OCI-LY7 (cell line): Measurements from ENCODE around the gene NAT10. TPM values are rescaled to one million over a fixed set of nuclear protein-coding genes. Genes with fewer than 3 reads are reported as not detected.

Experiments
- BruUV-seq: library from RNA; stranded (reverse); fragments of 400-500 nt; replicated peaks from 2 replicates; lab custom pipeline; 2021; lab: Mats Ljungman, UMichigan
- CTCF ChIA-PET: fragments of 300-600 bp; sonication (Branson Sonifier 250); formaldehyde crosslinking; loops from one replicate; lab custom pipeline; 2022; ENCODE audit warnings: antibody characterized with exemption; ENCODE audit not compliant: unreplicated experiment; lab: Charles Lee
- POLR2A ChIA-PET: fragments of 300-600 bp; sonication (Branson Sonifier 250); formaldehyde crosslinking; loops from one replicate; lab custom pipeline; 2022; ENCODE audit warnings: antibody characterized with exemption; lab: Charles Lee
- DNase-seq: peaks from one replicate; pipeline ENCODE4 v3.0.0-alpha.2; 2015; ENCODE audit warnings: low spot score
- H2AFZ ChIP-seq: fragments of 200-600 bp; sonication (generic), shearing (Covaris generic); 2 replicates; pipeline ENCODE4 v1.6.1; 2014; ENCODE audit warnings: mild to moderate bottlenecking, antibody characterized with exemption, low read length, moderate library complexity
- H3K27ac ChIP-seq: fragments of 200-600 bp; sonication (generic); 2 replicates; pipeline ENCODE4 v1.5.1; 2014; ENCODE audit warnings: mixed run types, low read depth, mild to moderate bottlenecking, moderate library complexity, low read length, inconsistent platforms; ENCODE audit not compliant: poor library complexity, severe bottlenecking
- H3K36me3 ChIP-seq: fragments of 200-600 bp; sonication (generic); 2 replicates; pipeline ENCODE4 v1.6.1; 2014; ENCODE audit warnings: mild to moderate bottlenecking, antibody characterized with exemption, low read length, moderate library complexity, mixed read lengths; ENCODE audit not compliant: insufficient read depth
- H3K4me1 ChIP-seq: fragments of 200-600 bp; sonication (generic); 2 replicates; pipeline ENCODE4 v1.5.1; 2014; ENCODE audit warnings: mild to moderate bottlenecking, low read length; ENCODE audit not compliant: insufficient read depth, poor library complexity, severe bottlenecking
- H3K4me2 ChIP-seq: fragments of 200-600 bp; sonication (generic); 2 replicates; pipeline ENCODE4 v1.6.1; 2014; ENCODE audit warnings: mild to moderate bottlenecking, low read length
- H3K4me3 ChIP-seq: fragments of 200-600 bp; sonication (generic); 2 replicates; pipeline ENCODE4 v1.5.1; 2014; ENCODE audit warnings: mild to moderate bottlenecking, low read depth, low read length; ENCODE audit not compliant: poor library complexity, severe bottlenecking
- H3K79me2 ChIP-seq: fragments of 200-600 bp; sonication (generic); 2 replicates; pipeline ENCODE4 v1.6.1; 2016; ENCODE audit warnings: low read depth, mild to moderate bottlenecking, low read length, moderate library complexity, mixed read lengths; ENCODE audit not compliant: insufficient read depth
- H3K9me2 ChIP-seq: fragments of 200-600 bp; sonication (generic); 2 replicates; pipeline ENCODE4 v1.6.1; 2016; ENCODE audit warnings: mild to moderate bottlenecking, low read length, mixed read lengths; ENCODE audit not compliant: insufficient read depth
- H3K9me3 ChIP-seq: fragments of 200-600 bp; sonication (generic); 2 replicates; pipeline ENCODE4 v1.6.1; 2014; ENCODE audit warnings: mild to moderate bottlenecking, mixed run types, low read length, mixed read lengths
- H4K20me1 ChIP-seq: fragments of 200-600 bp; sonication (generic); 2 replicates; pipeline ENCODE4 v1.6.1; 2014; ENCODE audit warnings: mild to moderate bottlenecking, antibody characterized with exemption, low read length, moderate library complexity, mixed read lengths; ENCODE audit not compliant: insufficient read depth
- EZH2phosphoT487 ChIP-seq: fragments of 200-600 bp; sonication (generic); IDR thresholded peaks from 2 replicates; pipeline ENCODE4 v1.6.1; 2018; ENCODE audit warnings: low read depth, borderline replicate concordance, mild to moderate bottlenecking, mixed run types, antibody characterized with exemption, low read length, moderate library complexity, mixed read lengths
- intact Hi-C: fragments of 100-400 bp; cut with micrococcal nuclease; formaldehyde crosslinking; loops from one replicate; pipeline ENCODE4 v1.10.0; 2022; ENCODE audit not compliant: unreplicated experiment
- total RNA-seq, 2 experiments: library from RNA; depleted of rRNA in 1 of 2; stranded (reverse); fragments of >200 nt in 1 of 2; shearing (Covaris generic) in 1 of 2; gene quantifications; 2 replicates each; pipeline ENCODE4 v1.2.3, GENCODE V29; 2014 to 2022
- TF ChIP-seq, protein P1 (sequence below): fragments of 200-600 bp; sonication (generic); conservative IDR thresholded peaks from 2 replicates; pipeline ENCODE4 v1.5.1; 2014; ENCODE audit warnings: mild to moderate bottlenecking, antibody characterized with exemption, low read length, moderate library complexity, mixed read lengths

The NAT10 gene
- total RNA-seq, 2 experiments from 2014 or later: 64.9 to 120 TPM

DNA sequence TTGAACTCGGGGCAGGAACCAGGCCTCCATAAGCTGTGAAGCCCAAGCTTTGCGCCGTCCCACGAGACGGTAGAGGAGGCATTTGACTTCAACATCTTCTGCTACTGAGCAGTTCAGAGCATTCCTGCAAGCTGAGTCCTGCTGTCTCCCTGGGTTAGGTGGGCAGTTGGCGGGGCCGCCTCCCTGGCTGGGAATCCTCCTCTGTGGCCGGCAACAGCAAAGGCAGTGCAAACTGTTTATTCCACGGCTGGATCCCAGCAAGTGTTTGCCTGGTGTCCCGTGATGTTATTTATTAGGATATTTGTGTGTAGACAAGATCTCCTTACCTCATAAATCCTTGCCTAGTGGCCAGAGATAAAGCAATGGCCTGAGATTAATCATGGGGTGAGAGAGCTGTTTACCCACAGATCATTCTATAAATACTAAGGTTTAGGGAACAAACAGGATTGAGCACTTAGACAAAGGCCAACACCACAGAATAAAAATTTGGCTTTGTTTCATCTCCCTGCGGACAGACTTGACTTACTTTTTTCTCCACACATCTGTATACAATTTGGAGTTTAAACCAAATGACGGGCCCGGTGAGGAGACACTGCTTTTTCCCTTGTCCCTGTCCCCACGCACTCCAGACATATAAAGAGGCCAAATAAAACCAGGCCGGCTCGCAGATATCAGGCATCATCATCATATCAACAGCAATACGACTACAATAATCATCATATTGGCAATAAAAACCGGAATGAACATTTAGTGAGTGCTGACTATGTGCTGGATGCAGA, 63.4 kb downstream of the NAT10 start:
- no peak overlapping the region for H3K27ac ChIP-seq
- no TSS peak for BruUV-seq
- H3K9me3 ChIP-seq: no peaks in the 10 kb centered on the region
- H3K36me3 ChIP-seq: no peaks in the 10 kb centered on the region
- no peak for DNase-seq
- no peaks in the 10 kb centered on the region for H4K20me1 ChIP-seq
- POLR2A ChIA-PET: no interaction called here
- intact Hi-C loops: no loop called here
- H3K4me2 ChIP-seq: no peak overlapping the region
- H3K79me2 ChIP-seq: no peaks in the 10 kb centered on the region
- CTCF ChIA-PET: interaction anchor here (0.8 kb wide), 1 partner anchor 103 kb away, joined by 3 read pairs; no protein-coding TSS in a partner anchor
- H3K9me2 ChIP-seq: no peaks in the 10 kb centered on the region
- H3K4me1 ChIP-seq: no peaks in the 10 kb centered on the region
- no peak overlapping the region for H2AFZ ChIP-seq
- TF ChIP-seq EZH2phosphoT487: no peak
- TF ChIP-seq, protein P1, sequence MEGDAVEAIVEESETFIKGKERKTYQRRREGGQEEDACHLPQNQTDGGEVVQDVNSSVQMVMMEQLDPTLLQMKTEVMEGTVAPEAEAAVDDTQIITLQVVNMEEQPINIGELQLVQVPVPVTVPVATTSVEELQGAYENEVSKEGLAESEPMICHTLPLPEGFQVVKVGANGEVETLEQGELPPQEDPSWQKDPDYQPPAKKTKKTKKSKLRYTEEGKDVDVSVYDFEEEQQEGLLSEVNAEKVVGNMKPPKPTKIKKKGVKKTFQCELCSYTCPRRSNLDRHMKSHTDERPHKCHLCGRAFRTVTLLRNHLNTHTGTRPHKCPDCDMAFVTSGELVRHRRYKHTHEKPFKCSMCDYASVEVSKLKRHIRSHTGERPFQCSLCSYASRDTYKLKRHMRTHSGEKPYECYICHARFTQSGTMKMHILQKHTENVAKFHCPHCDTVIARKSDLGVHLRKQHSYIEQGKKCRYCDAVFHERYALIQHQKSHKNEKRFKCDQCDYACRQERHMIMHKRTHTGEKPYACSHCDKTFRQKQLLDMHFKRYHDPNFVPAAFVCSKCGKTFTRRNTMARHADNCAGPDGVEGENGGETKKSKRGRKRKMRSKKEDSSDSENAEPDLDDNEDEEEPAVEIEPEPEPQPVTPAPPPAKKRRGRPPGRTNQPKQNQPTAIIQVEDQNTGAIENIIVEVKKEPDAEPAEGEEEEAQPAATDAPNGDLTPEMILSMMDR: no peak
- H3K4me3 ChIP-seq: no peak overlapping the region

DNA sequence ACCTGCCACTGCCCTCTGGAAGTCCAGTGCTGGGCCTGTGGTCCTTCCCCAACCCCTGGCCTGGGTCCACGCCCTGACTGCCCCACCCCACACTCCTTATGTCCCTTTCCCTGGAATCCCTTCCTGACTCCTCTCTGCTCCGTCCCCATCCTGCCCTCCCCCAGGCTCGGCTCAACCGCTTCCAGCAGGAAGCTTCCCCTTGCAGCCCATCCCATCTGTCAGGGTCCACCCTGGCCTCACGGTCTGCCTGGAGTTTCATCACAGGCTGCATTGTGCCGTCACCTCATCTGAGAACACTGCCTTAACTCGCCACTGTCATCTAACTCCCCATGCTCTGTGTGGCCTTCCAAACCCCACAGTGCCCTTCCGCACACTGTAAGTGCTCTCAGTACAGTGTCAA, 64.3 kb downstream of the NAT10 start:
- no peaks in the 10 kb centered on the region for H3K9me2 ChIP-seq
- no peak overlapping the region for H3K4me3 ChIP-seq
- no peak for DNase-seq
- no peaks in the 10 kb centered on the region for H3K9me3 ChIP-seq
- H3K79me2 ChIP-seq: no peaks in the 10 kb centered on the region
- CTCF ChIA-PET: no interaction called here
- H3K27ac ChIP-seq: no peak overlapping the region
- H3K4me2 ChIP-seq: no peak overlapping the region
- BruUV-seq: no TSS peak
- no peak overlapping the region for H2AFZ ChIP-seq
- POLR2A ChIA-PET: interaction anchor here (0.5 kb wide), 1 partner anchor 13 kb away, joined by 3 read pairs; no protein-coding TSS in a partner anchor
- intact Hi-C loops: loop anchor here (5.0 to 10.0 kb wide), 2 partner anchors 65 to 172 kb away; no protein-coding TSS in a partner anchor
- no peaks in the 10 kb centered on the region for H3K36me3 ChIP-seq
- H4K20me1 ChIP-seq: no peaks in the 10 kb centered on the region
- H3K4me1 ChIP-seq: no peaks in the 10 kb centered on the region
- TF ChIP-seq, protein P1: no peak
- TF ChIP-seq EZH2phosphoT487: no peak

DNA sequence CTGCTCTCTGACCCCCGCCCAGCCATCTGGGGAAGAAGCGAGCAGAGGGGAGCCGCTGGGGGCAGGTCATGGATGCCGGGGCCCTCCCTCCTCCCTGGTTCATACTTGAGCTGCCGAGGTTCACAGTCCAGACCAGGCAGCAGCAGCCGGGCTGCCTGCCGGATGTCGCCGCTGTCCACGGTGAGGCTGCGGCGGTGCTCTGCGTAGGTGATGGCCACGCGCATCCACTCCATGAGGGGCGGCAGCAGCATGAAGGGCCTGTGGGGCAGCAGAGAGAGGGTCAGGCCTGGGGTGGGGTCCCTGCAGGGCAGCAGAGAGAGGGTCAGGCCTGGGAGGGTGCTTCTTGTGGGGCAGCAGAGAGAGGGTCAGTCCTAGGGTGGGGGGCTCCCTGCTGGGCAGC, 67.6 kb downstream of the NAT10 start:
- ChIA-PET POLR2A (no interaction called here), CTCF (no interaction called here)
- no peaks in the 10 kb centered on the region for H3K4me1 ChIP-seq
- no peaks in the 10 kb centered on the region for H3K79me2 ChIP-seq
- DNase-seq: no peak
- no peak overlapping the region for H2AFZ ChIP-seq
- intact Hi-C loops: loop anchor here (5.0 to 10.0 kb wide), 2 partner anchors 62 to 176 kb away; no protein-coding TSS in a partner anchor
- H4K20me1 ChIP-seq: no peaks in the 10 kb centered on the region
- H3K9me2 ChIP-seq: no peaks in the 10 kb centered on the region
- no peak overlapping the region for H3K4me2 ChIP-seq
- no peaks in the 10 kb centered on the region for H3K9me3 ChIP-seq
- TF ChIP-seq, protein P1: no peak
- no peak for TF ChIP-seq EZH2phosphoT487
- no peak overlapping the region for H3K4me3 ChIP-seq
- H3K36me3 ChIP-seq: no peaks in the 10 kb centered on the region
- no peak overlapping the region for H3K27ac ChIP-seq
- BruUV-seq: no TSS peak
